GM19328 (cell line): ENCODE data around the gene MTREX.

ENCODE experiments used
- ATAC-seq: cut with Tn5 transposase; IDR thresholded peaks from one replicate; pipeline ENCODE4 v1.9.1; 2021; ENCODE audit warnings: mild to moderate bottlenecking, moderate library complexity; ENCODE audit not compliant: unreplicated experiment

The MTREX gene

DNA sequence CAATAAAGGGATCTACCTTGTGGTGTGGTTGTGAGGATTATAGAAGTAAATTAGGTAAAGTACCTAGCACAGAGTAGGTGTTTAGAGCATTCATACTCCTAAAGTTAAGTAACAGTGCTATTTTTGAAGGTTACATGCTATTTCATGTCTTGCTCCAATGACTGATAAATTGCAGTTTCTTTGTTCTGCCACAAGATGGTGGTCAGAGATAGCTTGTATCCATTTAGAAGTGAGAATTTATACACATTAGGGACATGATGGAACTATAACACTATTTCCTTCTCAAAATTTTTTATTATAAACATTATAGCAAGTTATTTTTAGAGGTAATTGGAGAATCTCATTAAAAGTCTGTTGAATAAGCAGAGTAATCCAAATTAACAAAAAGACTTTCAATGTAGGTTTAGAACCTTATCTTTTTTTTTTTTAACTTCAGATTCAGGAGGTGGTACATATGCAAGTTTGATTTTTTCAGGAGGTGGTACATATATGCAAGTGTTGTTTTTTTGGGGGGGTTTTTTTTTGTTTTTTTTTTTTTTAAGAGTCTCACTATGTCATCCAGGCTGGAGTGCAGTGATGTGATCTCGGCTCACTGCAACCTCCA, 17.1 kb downstream of the MTREX start:
- ATAC-seq: no peak

DNA sequence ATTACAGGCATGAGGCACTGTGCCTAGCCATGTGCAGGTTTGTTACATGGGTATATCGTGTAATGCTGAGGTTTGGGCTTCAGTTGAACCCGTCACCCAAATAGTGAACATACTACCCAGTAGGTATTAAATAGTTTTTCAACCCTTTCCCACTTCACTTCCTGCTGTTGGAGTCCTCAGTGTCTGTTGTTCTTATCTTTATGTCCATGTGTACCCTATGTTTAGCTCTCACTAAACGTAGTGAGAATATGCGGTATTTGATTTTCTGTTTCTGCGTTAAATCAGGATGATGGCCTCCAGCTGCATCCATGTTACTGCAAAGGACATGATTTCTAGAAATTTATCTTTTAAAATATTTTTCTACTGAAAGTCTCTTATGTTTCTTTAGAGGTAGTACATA, 17.8 kb downstream of the MTREX start:
- ATAC-seq: no peak

DNA sequence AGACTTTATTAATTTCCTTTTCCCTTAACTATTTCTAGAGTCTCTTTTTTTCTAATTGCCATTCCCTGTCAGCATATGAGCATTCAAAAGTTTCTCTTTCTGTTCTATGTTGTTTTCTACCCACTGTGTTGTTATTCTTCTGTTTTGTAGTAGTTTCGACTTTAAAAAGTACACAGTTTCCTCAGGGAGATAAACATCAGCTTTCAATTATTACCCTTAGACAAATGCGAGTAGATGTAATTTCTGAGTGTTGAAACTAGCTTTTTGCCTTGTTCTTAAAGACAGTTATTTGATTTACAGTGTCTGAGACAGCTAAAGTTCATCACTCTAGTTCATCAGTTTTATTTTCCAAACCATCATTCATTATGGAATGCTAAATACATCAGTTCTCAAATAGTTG, 19.5 kb downstream of the MTREX start:
- ATAC-seq: no peak

DNA sequence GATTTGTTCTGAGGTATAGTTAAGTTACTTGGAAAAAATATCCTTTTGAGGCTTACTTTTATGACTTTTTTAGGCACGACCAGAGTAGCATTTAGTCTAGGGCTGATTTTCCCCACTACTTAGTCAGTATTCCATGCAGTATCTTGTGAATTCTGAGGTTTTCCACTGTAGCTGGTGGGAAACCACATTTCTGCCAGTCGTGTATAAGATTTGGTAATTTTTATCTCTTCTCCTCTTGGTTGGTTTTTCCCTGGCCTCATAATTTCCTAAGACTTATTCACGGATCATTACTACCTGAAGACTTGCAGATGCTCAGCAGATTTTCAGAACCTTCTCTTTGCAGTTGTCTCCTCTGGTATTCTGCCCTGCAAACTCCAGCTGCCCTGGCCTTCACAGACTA, 23.5 kb downstream of the MTREX start:
- ATAC-seq: no peak

DNA sequence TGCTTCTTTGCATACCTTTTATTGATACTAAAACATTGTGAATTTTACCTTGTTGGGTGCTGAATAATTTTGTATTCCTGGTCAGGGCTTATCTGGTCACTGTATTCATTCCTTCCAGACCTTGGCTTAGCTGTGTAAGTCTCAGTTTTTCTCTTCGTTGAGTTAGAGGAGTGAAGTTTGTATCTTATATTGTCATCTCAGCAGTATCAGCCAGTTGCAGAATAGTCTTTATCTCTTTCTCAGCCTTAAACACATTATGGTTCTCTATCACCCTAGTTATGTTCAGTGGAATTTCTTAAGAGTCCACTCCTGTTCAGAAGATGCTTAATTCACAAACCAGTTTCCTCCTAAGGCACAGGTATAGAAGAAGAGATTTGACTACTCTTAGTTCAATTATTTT, 25.2 kb downstream of the MTREX start:
- no peak for ATAC-seq

DNA sequence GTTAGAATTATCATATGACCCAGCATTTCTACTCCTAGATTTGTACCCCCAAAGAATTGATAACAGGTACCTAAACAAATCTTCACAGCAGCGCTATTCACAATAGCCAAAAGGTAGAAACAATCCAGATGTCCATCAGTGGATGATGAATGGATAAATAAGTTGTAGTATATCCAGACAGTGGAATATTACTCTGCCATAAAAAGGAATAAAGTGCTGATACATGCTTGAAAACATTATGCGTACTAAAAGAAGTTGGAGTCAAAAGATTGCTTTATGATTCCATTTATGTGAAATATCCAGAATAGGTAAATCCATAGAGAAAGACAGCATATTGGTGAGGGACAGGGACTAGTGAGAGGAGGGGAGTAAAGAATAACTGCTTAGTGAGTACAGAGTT, 26.0 kb downstream of the MTREX start:
- ATAC-seq: no peak

DNA sequence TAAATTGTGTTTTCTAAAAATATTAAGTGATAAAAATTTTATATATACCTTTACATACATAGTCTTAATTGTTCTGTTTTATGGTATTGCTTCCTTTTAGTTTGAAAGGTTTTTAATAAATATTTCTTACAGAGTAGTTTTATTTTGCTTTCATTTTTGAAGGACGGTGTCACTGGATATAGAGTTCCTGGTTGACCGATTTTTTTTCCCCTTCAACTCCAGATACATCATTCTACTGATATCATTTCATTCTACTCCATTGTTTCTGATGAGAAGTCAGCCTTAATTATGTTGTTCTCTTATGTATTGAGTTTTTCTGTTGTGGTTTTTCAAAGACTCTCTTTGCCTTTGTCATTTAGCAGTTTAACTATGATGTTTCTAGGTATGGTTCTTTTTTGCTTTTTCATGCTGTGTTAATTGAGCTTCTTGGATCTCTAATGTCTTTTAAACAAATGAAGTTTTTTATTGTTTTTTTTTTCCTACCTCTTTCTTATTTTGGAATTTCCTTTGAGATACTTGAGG, 30.4 kb downstream of the MTREX start:
- no peak for ATAC-seq

DNA sequence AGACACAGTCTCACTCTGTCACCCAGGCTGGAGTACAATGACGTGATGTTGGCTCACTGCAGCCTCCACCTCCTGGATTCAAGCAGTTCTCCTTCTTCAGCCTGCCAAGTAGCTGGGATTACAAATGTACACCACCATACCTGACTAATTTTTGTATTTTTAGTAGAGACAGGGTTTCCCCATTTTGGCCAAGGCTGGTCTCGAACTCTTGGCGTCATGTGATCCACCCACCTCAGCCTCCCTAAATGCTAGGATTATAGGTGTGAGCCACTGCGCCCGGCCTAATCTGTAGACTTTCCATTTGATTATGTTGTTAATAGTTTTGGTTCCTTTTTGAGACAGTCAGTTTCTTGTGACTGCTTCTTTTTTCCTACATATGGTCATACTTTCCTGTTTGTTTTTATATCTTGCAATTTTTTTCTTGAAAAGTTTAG, 31.0 kb downstream of the MTREX start:
- peak; percentile 47 for ATAC-seq

DNA sequence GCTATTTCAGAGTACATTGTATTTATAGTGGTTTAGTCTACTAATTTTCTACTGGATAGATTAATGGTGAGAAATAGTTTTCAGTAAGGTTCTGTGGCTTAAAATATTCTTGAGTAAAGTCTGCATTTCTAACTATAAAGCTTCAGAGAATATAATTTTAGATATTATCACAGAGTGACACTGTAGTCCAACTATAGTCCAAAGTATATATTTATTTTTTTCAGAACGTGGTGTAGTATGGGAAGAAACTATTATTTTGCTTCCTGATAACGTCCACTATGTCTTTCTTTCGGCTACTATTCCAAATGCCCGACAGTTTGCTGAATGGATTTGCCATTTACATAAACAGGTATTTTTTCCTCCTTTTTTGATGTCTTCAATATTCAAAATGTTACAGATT, 35.3 kb downstream of the MTREX start:
- no peak for ATAC-seq

DNA sequence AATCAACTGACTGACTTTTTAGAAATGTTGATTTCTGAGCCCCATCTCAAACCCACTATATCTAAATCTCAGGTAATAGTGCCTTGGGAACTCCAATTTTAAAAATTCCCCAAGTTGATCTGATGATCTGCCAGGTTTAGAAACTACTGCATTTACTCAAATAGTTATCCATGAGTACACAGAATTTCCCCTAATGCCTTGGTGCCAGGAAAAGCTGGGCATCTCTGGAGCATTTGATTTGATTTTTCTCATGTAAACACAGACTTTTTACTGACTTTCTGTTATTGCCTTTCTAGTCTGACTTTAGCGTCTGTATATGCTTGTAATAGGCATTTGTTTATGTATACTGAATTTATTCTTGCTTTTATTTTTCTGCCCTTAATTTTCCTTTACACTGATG, 35.8 kb downstream of the MTREX start:
- ATAC-seq: no peak

DNA sequence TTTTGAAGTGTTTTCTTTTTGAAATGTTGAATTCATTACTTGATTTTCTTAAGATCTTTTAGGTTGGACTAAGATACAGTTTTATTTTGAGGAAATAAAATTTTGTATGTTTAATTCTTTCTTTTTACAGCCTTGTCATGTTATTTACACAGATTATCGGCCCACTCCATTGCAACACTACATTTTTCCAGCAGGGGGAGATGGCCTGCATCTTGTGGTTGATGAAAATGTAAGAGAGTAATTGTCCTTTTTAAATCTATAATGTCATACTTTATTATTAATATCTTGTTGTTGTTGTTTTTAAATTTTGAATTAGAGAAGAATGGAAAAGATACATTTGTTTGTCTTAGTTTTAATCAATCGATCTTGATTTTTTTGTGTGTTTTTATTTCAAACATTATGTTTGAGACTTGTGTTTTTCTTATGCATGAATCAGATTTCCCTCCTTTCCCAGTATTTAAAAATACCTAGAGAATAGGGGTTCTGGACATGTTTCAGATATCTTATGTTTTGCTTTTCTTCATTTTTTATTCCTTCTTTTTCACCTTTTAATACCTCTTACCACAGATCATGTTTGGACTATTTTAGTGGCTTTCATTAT, 36.7 kb downstream of the MTREX start:
- ATAC-seq: no peak

DNA sequence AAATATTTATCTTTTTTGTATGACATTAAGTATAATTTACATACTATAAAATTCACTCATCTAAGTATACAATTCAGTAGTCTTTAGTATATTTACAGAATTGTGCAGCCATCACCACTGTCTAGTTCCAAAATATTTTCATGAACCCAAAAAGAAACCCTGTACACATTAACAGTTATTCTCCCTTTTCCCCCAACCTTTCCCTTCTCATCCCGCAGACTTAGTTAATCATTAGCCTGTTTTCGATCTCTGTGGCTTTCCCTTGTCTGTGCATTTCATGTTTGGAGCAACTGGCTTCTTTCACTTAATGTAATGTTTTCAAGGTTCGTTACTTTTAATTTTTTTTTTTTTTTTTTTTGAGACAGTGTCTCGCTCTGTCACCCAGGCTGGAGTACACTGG, 37.5 kb downstream of the MTREX start:
- no peak for ATAC-seq

DNA sequence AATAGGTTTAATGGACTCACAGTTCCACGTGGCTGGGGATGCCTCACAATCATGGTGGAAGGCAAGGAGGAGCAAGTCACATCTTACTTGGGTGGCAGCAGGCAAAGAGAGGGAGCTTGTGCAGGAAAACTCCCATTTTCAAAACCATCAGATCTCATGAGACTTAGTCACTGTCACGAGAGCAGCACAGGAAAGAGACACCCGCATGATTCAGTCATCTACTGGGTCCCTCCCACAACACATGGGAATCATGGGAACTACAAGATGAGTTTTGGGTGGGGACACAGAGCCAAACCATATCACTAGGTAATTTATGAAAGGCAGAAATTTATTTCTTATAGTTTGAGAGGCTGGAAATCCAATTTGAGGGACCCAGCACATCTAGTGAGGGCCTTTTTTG, 40.0 kb downstream of the MTREX start:
- no peak for ATAC-seq

DNA sequence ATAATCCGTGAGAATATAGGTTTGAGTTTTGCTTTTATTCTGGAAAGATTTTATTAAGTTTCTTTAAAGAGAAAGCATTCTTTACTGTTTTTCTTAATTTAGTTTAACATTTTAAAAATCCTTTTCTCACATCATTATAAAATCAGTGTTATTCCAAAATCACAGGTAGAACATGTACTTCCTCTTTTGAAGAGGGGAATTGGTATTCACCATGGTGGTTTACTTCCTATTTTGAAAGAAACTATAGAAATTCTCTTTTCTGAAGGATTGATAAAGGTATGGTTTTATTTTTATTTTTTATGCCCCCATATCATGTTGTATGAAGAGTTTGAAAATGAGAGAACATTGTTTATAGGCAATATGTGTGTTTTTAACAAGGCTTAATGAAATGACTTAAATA, 43.0 kb downstream of the MTREX start:
- ATAC-seq: no peak

DNA sequence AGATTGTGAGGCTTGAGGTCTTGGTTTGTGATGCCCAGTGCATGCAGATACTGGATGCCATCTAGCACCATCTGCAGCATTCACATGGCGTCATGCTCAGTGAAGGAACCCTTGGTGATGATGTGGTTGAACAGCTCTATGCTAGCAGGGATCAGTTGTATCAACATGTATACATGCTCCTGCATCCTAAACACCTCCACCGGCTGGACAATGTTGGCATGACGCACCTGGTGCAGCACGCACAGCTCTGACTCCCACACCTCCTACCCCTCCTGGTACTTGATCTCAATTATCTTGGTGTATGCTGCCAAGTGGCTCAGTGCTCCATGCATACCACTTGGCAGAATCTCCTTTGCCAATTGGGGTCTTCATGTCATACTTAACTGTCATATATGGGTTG, 49.1 kb downstream of the MTREX start:
- no peak for ATAC-seq

DNA sequence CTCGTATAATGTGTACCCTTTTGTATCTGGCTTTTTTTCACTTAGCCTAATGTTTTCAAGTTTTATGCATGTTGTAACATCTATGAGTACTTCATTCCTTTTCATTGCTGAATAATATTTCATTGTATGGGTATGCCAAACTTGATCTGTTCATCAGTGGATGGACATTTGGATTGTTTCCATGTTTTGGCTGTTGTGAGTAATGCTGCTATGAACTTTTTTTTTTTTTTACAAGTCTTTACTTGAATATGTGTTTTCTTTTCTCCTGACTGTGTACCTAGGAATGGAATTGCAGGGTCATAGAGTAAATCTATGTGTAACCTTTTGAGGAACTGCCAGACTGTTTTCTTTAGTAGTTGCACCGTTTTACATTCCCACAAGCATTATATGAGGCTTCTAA, 52.4 kb downstream of the MTREX start:
- no peak for ATAC-seq

DNA sequence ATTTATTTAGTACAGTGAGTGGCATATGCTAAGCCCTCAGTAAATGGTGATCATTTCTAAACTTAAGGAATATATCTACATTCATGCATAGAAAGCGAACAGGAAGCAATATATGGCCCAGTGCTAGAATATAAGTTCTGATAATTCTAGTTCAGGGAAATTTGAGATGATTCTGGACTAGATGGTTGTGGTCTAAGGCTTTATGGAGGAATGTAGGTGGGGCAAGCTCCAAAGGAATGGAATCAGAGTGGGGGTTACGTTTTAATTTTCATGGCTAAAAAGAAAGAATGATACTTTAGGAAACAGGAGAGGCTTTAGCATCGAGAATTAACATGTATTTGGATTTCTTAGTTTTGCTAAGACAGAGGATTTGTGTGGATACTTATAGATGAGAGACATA, 56.1 kb downstream of the MTREX start:
- ATAC-seq: no peak

DNA sequence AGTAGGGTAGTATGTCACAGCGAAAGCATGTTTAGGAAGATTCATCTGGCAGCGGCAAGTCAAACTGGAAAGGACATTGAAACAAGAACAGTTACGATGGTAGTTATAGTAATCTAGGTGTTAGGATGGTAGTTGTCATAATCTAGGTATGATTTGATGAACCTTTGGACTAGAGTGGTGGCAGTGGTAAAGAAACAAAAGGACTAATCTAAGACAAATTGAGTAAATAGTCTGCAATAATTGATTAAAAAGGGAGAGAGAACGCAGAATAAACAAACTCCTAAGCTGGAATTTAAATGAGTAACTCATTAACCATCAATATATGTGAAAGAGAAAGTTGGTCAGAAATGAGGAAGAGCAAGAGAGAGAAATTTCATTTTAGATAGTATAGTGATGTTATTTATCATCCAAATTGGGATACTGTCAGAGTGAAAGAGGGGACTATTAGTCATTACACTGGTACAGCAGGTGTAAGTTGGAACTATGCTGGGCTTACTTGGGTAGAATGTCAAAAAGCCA, 56.8 kb downstream of the MTREX start:
- ATAC-seq: peak; percentile 90

DNA sequence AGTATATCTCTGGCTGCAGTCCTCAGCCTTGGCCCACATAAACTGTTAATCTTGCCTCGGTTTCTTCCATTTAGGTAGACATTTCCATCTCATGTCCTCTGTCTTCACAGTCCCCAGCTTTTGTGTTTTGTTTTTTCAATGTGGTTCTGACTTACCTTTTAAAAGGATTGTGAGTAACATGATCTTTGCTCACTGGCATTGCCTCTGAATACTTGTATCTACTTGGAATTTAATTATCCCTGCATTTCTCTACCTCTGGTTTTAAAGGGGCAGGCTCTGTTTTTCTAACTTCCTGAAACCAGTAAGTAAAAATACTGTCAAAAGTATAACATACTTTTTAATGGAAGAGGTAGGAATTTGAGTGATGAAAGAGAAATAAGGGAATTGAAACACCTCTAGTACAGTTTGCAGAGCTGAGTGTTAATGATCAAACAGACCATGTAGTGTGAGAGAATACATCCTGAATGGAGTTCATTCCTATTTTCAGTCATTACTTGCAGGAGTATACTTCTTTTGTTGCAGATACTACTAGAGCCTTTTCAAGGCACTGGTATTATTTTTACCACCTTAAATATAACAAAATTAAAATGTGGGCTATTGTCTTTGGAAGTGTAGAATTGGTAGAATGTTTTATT, 62.6 kb downstream of the MTREX start:
- ATAC-seq: no peak

DNA sequence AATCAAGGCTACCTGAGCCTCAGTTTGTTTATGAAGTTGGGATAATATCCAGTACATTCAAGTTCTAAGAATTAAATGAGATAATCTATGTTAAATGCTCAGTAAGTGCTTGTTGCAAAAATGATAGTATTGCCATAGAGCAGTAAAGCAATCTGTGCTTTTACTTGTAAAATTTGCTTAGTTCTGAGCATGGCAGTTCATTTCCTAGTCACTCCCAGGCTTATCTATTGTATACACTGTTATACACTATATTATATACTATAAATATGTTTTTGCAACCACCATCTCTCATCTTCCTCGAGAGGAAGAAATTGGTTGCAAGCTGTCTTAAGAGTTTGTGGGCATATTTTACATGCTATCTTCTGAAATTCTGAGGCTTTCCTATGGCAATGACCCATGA, 63.4 kb downstream of the MTREX start:
- ATAC-seq: no peak

DNA sequence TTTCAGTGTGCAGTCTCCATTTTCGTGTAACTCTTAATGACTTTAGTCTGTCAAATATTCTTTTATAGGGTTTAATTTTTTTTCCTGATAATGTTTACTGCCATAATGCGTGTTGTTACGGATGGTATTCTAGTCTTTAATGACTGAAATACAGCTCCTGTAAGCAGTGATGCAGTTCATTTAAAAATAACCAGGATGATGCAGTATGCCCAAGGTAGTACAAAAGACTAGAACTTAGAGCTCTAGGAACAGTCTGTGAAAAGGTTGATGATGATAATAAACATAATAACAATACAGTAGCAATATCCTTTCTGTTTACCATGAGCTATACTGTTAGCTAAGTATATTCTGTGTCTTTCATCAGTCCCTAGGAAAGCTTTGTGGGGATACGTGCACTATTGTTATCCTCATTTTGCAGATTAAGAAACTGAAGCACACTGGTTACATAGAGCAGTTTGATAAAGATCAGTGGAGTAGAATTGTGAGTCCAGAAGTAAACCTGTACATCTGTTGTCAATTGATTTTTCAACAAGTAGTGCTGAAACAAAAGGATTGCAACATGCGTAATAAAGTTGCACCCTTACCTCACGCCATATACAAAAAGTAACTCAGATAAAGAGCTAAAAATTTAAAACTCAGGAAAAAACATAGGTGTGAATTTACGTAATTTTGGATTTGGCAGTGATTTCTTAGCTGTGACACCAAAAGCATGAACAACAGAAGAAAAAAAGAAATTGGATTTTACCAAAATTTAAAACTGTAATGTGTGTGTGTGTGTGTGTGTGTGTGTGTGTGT, 64.5 kb downstream of the MTREX start:
- no peak for ATAC-seq
